GM23338 (cell line): ENCODE data around the gene GOLGA1. TPM values are rescaled to one million over a fixed set of nuclear protein-coding genes. Genes with fewer than 3 reads are reported as not detected.

Experiments used
- ATAC-seq: fragments of 200-7000 bp; cut with Tn5 transposase; 3 replicates; pipeline ENCODE4 v1.9.1; 2020
- DNase-seq: peaks from one replicate; pipeline ENCODE4 v3.0.0-alpha.2; 2015; ENCODE audit warnings: low spot score
- H2AFZ ChIP-seq: fragments of 200-600 bp; sonication (generic); 2 replicates; pipeline ENCODE4 v1.8.0; 2016; ENCODE audit warnings: antibody characterized with exemption, mild to moderate bottlenecking, moderate library complexity
- H3F3A ChIP-seq: fragments of 200-600 bp; sonication (generic); replicated peaks from 2 replicates; pipeline ENCODE4 v1.8.0; 2017; ENCODE audit warnings: antibody characterized with exemption, mixed run types, low read depth
- H3K27ac ChIP-seq: fragments of 200-600 bp; sonication (generic); 2 replicates; pipeline ENCODE4 v1.6.1; 2016; ENCODE audit warnings: low read depth
- H3K27me3 ChIP-seq: fragments of 200-600 bp; sonication (generic); 2 replicates; pipeline ENCODE4 v1.8.0; 2016; ENCODE audit warnings: mild to moderate bottlenecking, mixed run types, moderate library complexity; ENCODE audit not compliant: insufficient read depth
- H3K36me3 ChIP-seq: fragments of 200-600 bp; sonication (generic); 2 replicates; pipeline ENCODE4 v1.8.0; 2016; ENCODE audit warnings: mild to moderate bottlenecking; ENCODE audit not compliant: insufficient read depth
- H3K4me1 ChIP-seq: fragments of 200-600 bp; sonication (generic); 2 replicates; pipeline ENCODE4 v1.8.0; 2016; ENCODE audit warnings: mild to moderate bottlenecking, moderate library complexity; ENCODE audit not compliant: insufficient read depth
- H3K4me2 ChIP-seq: fragments of 200-600 bp; sonication (generic); 2 replicates; pipeline ENCODE4 v1.7.1; 2017; ENCODE audit warnings: mixed run types
- H3K4me3 ChIP-seq: fragments of 200-600 bp; sonication (generic); 2 replicates; pipeline ENCODE4 v1.6.1; 2016; ENCODE audit warnings: mixed run types
- H3K79me2 ChIP-seq: fragments of 200-600 bp; sonication (generic); replicated peaks from 2 replicates; pipeline ENCODE4 v1.8.0; 2017; ENCODE audit warnings: mild to moderate bottlenecking; ENCODE audit not compliant: insufficient read depth
- H3K9me2 ChIP-seq: fragments of 200-600 bp; sonication (generic); 2 replicates; pipeline ENCODE4 v1.8.0; 2017; ENCODE audit not compliant: insufficient read depth
- H4K20me1 ChIP-seq: fragments of 200-600 bp; sonication (generic); replicated peaks from 2 replicates; pipeline ENCODE4 v1.8.0; 2017; ENCODE audit warnings: mild to moderate bottlenecking; ENCODE audit not compliant: insufficient read depth
- H3K27ac Mint-ChIP-seq: 2 replicates; pipeline ENCODE4 v1.8.0; 2020; ENCODE audit warnings: inconsistent platforms, mild to moderate bottlenecking, moderate library complexity, mixed read lengths
- H3K27me3 Mint-ChIP-seq: 3 replicates; pipeline ENCODE4 v1.8.0; 2022; ENCODE audit warnings: low read depth, mild to moderate bottlenecking, moderate library complexity, mixed read lengths, inconsistent platforms; ENCODE audit not compliant: insufficient read depth, poor library complexity
- H3K36me3 Mint-ChIP-seq: 3 replicates; pipeline ENCODE4 v1.8.0; 2021; ENCODE audit warnings: low read depth, mild to moderate bottlenecking, inconsistent platforms, moderate library complexity, mixed read lengths
- H3K4me1 Mint-ChIP-seq: 3 replicates; pipeline ENCODE4 v1.8.0; 2020; ENCODE audit warnings: mild to moderate bottlenecking, inconsistent platforms, mixed read lengths
- H3K4me3 Mint-ChIP-seq: 3 replicates; pipeline ENCODE4 v1.8.0; 2021; ENCODE audit warnings: moderate library complexity, mild to moderate bottlenecking, inconsistent platforms, mixed read lengths
- H3K9me3 Mint-ChIP-seq: 3 replicates; pipeline ENCODE4 v1.8.0; 2020; ENCODE audit warnings: moderate library complexity, mild to moderate bottlenecking, inconsistent platforms, mixed read lengths
- CREB1 ChIP-seq: fragments of 250-450 bp; sonication (Bioruptor Pico); IDR thresholded peaks from 2 replicates; pipeline ENCODE4 v1.5.0; 2020; ENCODE audit warnings: low read depth, mild to moderate bottlenecking, moderate library complexity
- CTCF ChIP-seq, 2 experiments: fragments of 200-600 bp in 1 of 2; sonication (generic) in 1 of 2; conservative IDR thresholded peaks; 2 replicates each; pipeline versions ENCODE4 v1.5.1 to v1.6.1; 2016 to 2017; ENCODE audit warnings: antibody characterized with exemption in 2 of 2, low read depth in 2 of 2, mild to moderate bottlenecking in 2 of 2, moderate library complexity in 1 of 2
- EZH2 ChIP-seq: fragments of 200-600 bp; sonication (generic); IDR thresholded peaks from one replicate; pipeline ENCODE4 v1.8.0; 2017; ENCODE audit warnings: antibody characterized with exemption, mild to moderate bottlenecking, low read depth; ENCODE audit not compliant: unreplicated experiment
- EZH2phosphoT487 ChIP-seq: fragments of 200-600 bp; sonication (generic); IDR thresholded peaks from one replicate; pipeline ENCODE4 v1.8.1; 2018; ENCODE audit warnings: antibody characterized with exemption; ENCODE audit not compliant: unreplicated experiment
- JUNB ChIP-seq: IDR thresholded peaks from one replicate; pipeline ENCODE4 v1.6.1; 2016; ENCODE audit warnings: antibody characterized with exemption; ENCODE audit not compliant: unreplicated experiment
- ZNF331 ChIP-seq: fragments of 250-450 bp; sonication (Bioruptor Pico); IDR thresholded peaks from 2 replicates; pipeline ENCODE4 v1.5.0; 2020; ENCODE audit warnings: low read depth, mild to moderate bottlenecking, moderate library complexity
- ZNF462 ChIP-seq: fragments of 250-450 bp; sonication (Bioruptor Pico); IDR thresholded peaks from 2 replicates; pipeline ENCODE4 v1.5.0; 2020; ENCODE audit warnings: mild to moderate bottlenecking, moderate library complexity
- polyA plus RNA-seq: library from polyadenylated mRNA; unstranded; fragments of >200 nt; fragmentation: Nextera tagmentation; extraction: Ambion mirVana; gene quantifications from 2 replicates; pipeline ENCODE4 v1.2.1, GENCODE V29; 2016
- total RNA-seq: library from RNA; depleted of rRNA; stranded (reverse); fragments of >200 nt; shearing (Covaris generic); gene quantifications from 2 replicates; pipeline ENCODE4 v1.2.3, GENCODE V29; 2014

The GOLGA1 gene
- total and polyA plus RNA-seq, 2 experiments from 2014 or later = 6.1 to 8.0 TPM

- no peak for ATAC-seq
- H3K27ac Mint-ChIP-seq = no peak overlapping the region
- Histone ChIP-seq H3K4me3 (no peak overlapping the region), H2AFZ (no peak overlapping the region), H4K20me1 (no peaks in the 10 kb centered on the region), H3K4me1 (no peaks in the 10 kb centered on the region), H3K4me2 (no peak overlapping the region), H3K27me3 (no peaks in the 10 kb centered on the region), H3K9me2 (no peaks in the 10 kb centered on the region), H3K79me2 (no peaks in the 10 kb centered on the region), H3K36me3 (no peaks in the 10 kb centered on the region), H3F3A (no peaks in the 10 kb centered on the region), H3K27ac (no peak overlapping the region)
- H3K36me3 Mint-ChIP-seq = no peaks in the 10 kb centered on the region
- no peaks in the 10 kb centered on the region for H3K9me3 Mint-ChIP-seq
- H3K27me3 Mint-ChIP-seq = no peaks in the 10 kb centered on the region
- no peak overlapping the region for H3K4me3 Mint-ChIP-seq
- no peak for TF ChIP-seq CTCF (conservative IDR thresholded peaks at IDR 0.05; ENCODE audit: low read depth in 2 of 2)
- DNase-seq = no peak
- H3K4me1 Mint-ChIP-seq = no peaks in the 10 kb centered on the region
Observed at GRCh38 chr9:124932333-124932732, 8.6 kb downstream of the GOLGA1 start.

DNA sequence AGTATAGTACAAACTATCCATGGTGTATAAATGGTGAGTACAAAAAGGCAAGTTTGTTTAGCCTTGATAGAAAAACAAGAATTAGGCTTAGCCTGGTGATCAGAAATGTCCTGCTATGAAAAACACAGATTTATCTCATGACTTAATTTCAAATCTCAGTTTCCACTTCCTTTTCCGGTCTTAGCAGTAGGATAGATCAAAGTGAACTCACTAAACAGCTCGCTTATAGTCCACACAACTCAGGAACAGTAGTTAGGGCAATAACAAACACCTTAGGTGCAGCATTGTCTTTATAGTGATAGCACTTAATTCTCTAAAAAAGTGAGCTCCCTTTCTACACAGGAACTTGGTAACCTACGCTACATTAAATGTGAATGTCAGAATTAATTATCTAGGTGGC is 11.4 kb downstream of the GOLGA1 start:
- Histone ChIP-seq H3K4me1 (no peaks in the 10 kb centered on the region), H2AFZ (no peak overlapping the region), H3K79me2 (no peaks in the 10 kb centered on the region), H4K20me1 (no peaks in the 10 kb centered on the region), H3K36me3 (no peaks in the 10 kb centered on the region), H3F3A (no peaks in the 10 kb centered on the region), H3K4me3 (no peak overlapping the region), H3K27me3 (no peaks in the 10 kb centered on the region), H3K27ac (no peak overlapping the region), H3K9me2 (no peaks in the 10 kb centered on the region), H3K4me2 (no peak overlapping the region)
- DNase-seq (no peak), ATAC-seq (no peak)
- TF ChIP-seq JUNB (no peak), CREB1 (no peak)
- Mint-ChIP-seq H3K4me3 (no peak overlapping the region), H3K9me3 (no peaks in the 10 kb centered on the region), H3K27ac (no peak overlapping the region), H3K36me3 (no peaks in the 10 kb centered on the region), H3K27me3 (no peaks in the 10 kb centered on the region), H3K4me1 (no peaks in the 10 kb centered on the region)

DNA sequence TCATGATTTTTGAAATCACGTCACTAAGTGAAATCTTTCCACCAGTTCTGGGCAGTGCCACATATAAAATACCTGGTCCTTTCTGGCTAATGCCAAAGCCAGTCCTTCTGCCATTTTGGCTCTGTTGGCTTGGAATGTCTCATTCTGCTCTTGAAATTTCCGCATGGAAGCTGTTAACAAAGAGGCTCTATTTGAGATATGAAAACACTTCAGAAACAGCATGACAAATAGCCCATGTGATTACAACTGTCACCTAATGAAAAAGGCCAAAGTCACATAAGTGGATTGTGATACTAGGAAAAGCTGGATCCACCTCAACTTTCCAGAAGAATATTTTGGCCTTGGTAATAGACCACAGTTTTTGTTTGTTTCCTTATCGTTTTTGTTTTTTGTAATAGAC is 12.8 kb downstream of the GOLGA1 start:
- Histone ChIP-seq H3K79me2 (no peaks in the 10 kb centered on the region), H3K27ac (no peak overlapping the region), H3K4me3 (no peak overlapping the region), H3K4me1 (no peaks in the 10 kb centered on the region), H2AFZ (no peak overlapping the region), H4K20me1 (no peaks in the 10 kb centered on the region), H3K9me2 (no peaks in the 10 kb centered on the region), H3K36me3 (no peaks in the 10 kb centered on the region), H3K27me3 (no peaks in the 10 kb centered on the region), H3K4me2 (no peak overlapping the region), H3F3A (no peaks in the 10 kb centered on the region)
- no peaks in the 10 kb centered on the region for H3K4me1 Mint-ChIP-seq
- DNase-seq = no peak
- no peaks in the 10 kb centered on the region for H3K36me3 Mint-ChIP-seq
- ATAC-seq = no peak
- H3K4me3 Mint-ChIP-seq = no peak overlapping the region
- no peaks in the 10 kb centered on the region for H3K9me3 Mint-ChIP-seq
- H3K27me3 Mint-ChIP-seq = no peaks in the 10 kb centered on the region
- no peak overlapping the region for H3K27ac Mint-ChIP-seq
- TF ChIP-seq ZNF462 (no peak), EZH2phosphoT487 (no peak), ZNF331 (CRISPR knock-in tag) (no peak), EZH2 (no peak), CTCF (conservative IDR thresholded peaks at IDR 0.05; ENCODE audit: low read depth in 2 of 2) (no peak)
